ENCODE data around the gene CEACAM16. TPM values are rescaled to one million over a fixed set of nuclear protein-coding genes. Genes with fewer than 3 reads are reported as not detected.

The CEACAM16 gene
- total RNA-seq, 2 experiments from 2014 or later: not detected

DNA sequence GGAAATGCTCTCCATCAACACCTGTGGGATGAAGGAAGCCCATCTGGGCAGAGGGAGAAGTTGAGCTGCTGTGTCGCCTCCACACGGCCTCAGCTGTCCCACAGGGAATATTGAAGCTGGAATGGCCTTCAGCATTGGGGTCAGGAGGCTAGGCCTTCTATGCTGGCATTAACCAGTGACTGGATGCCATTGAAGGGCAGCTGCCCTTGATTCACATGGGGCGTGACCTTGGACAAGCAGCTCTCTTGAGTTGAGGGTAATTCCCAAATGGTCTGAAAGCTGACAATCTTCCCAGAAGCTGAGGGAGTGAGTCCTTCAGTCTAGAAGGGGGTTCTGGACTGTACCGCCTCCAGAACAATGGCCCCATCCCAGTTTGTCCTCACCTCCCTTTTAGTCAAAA lies 56.3 kb downstream of the CEACAM16 start:
- Mint-ChIP-seq H3K27me3 (no peaks in the 10 kb centered on the region), H3K27ac (peak overlapping the region; percentile 98), H3K9me3 (no peaks in the 10 kb centered on the region), H3K4me3 (peak overlapping the region; percentile 91), H3K36me3 (ENCODE audit: low read depth) (peaks cover 50% of the 10 kb centered on the region), H3K4me1 (ENCODE audit: low read depth) (peaks cover 51% of the 10 kb centered on the region)
- intact Hi-C loops (cut with micrococcal nuclease): no loop called here
- CTCF ChIA-PET: interaction anchor here (0.9 to 1.4 kb wide), 3 partner anchors 15 to 31 kb away, joined by 3 to 11 read pairs (median 8); no protein-coding TSS in a partner anchor
- TF ChIP-seq, protein P1, sequence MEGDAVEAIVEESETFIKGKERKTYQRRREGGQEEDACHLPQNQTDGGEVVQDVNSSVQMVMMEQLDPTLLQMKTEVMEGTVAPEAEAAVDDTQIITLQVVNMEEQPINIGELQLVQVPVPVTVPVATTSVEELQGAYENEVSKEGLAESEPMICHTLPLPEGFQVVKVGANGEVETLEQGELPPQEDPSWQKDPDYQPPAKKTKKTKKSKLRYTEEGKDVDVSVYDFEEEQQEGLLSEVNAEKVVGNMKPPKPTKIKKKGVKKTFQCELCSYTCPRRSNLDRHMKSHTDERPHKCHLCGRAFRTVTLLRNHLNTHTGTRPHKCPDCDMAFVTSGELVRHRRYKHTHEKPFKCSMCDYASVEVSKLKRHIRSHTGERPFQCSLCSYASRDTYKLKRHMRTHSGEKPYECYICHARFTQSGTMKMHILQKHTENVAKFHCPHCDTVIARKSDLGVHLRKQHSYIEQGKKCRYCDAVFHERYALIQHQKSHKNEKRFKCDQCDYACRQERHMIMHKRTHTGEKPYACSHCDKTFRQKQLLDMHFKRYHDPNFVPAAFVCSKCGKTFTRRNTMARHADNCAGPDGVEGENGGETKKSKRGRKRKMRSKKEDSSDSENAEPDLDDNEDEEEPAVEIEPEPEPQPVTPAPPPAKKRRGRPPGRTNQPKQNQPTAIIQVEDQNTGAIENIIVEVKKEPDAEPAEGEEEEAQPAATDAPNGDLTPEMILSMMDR (IDR thresholded peaks at IDR 0.05): no peak
- DNase-seq: no peak
- no peak for ATAC-seq
- POLR2A ChIA-PET: interaction anchor here (0.6 to 1.2 kb wide), 3 partner anchors 10 to 358 kb away, joined by 3 to 4 read pairs (median 3); no protein-coding TSS in a partner anchor

DNA sequence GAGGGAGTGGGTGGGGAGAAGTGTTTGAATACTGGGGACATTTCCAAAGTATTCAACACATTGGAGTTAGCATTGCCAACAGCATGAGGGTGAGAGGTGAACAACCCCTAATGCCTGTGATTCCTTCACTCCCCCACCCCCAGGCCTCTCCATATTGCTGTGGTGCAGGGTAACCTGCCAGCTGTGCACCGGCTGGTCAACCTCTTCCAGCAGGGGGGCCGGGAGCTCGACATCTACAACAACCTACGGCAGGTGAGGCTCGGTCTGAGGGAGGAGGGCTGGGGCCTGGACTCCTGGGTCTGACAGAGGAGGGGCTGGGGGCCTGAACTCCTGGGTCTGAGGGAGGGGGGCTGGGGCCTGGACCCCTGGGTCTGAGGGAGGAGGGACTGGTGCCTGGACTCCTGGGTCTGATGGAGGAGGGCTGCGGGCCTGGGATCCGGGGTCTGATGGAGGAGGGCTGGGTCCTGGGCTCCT lies 57.2 kb downstream of the CEACAM16 start:
- intact Hi-C loops (cut with micrococcal nuclease): no loop called here
- Mint-ChIP-seq H3K4me3 (no peak overlapping the region), H3K9me3 (no peaks in the 10 kb centered on the region), H3K4me1 (ENCODE audit: low read depth) (peaks cover 53% of the 10 kb centered on the region), H3K36me3 (ENCODE audit: low read depth) (peaks cover 50% of the 10 kb centered on the region), H3K27ac (peak overlapping the region; percentile 34), H3K27me3 (no peaks in the 10 kb centered on the region)
- no peak for ATAC-seq
- POLR2A ChIA-PET: interaction anchor here (1.2 kb wide), 1 partner anchor 12 kb away, joined by 3 read pairs; no protein-coding TSS in a partner anchor
- CTCF ChIA-PET: interaction anchor here (0.9 to 1.4 kb wide), 3 partner anchors 14 to 32 kb away, joined by 3 to 11 read pairs (median 8); no protein-coding TSS in a partner anchor
- no peak for DNase-seq
- TF ChIP-seq, protein P1 (IDR thresholded peaks at IDR 0.05): no peak

DNA sequence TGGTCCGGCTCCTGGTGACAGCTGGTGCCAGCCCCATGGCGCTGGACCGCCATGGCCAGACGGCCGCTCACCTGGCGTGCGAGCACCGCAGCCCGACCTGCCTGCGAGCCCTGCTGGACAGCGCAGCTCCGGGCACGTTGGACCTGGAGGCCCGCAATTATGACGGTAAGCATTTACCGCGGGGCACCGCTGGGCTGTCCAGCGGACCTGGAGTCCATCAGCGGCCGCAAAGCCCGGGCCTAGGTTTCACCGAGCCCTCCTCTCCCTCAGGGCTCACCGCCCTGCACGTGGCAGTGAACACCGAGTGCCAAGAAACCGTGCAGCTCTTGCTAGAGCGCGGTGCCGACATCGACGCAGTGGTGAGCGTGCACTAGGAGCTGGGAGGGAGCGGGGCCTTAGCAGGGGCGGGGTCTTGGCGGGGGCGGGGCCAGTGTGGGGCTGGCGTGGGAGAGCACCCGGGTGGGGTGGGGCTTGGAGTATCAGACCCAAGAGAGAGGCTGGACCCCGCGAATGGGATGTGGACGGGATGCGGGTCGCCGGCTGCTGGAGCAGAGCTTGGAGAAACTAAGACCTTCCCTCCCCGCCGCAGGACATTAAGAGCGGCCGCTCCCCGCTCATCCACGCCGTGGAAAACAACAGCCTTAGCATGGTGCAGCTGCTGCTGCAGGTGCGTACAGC lies 58.2 kb downstream of the CEACAM16 start:
- Mint-ChIP-seq H3K36me3 (ENCODE audit: low read depth) (peaks cover 41% of the 10 kb centered on the region), H3K27me3 (no peaks in the 10 kb centered on the region), H3K4me3 (no peak overlapping the region), H3K4me1 (ENCODE audit: low read depth) (peaks cover 44% of the 10 kb centered on the region), H3K9me3 (no peaks in the 10 kb centered on the region), H3K27ac (no peak overlapping the region)
- intact Hi-C loops (cut with micrococcal nuclease): no loop called here
- ChIA-PET POLR2A (no interaction called here), CTCF (interaction anchor here (0.6 to 1.3 kb wide), 5 partner anchors 13 to 87 kb away, joined by 3 to 6 read pairs (median 3); no protein-coding TSS in a partner anchor)
- TF ChIP-seq, protein P1 (IDR thresholded peaks at IDR 0.05): no peak
- DNase-seq (no peak), ATAC-seq (no peak)

DNA sequence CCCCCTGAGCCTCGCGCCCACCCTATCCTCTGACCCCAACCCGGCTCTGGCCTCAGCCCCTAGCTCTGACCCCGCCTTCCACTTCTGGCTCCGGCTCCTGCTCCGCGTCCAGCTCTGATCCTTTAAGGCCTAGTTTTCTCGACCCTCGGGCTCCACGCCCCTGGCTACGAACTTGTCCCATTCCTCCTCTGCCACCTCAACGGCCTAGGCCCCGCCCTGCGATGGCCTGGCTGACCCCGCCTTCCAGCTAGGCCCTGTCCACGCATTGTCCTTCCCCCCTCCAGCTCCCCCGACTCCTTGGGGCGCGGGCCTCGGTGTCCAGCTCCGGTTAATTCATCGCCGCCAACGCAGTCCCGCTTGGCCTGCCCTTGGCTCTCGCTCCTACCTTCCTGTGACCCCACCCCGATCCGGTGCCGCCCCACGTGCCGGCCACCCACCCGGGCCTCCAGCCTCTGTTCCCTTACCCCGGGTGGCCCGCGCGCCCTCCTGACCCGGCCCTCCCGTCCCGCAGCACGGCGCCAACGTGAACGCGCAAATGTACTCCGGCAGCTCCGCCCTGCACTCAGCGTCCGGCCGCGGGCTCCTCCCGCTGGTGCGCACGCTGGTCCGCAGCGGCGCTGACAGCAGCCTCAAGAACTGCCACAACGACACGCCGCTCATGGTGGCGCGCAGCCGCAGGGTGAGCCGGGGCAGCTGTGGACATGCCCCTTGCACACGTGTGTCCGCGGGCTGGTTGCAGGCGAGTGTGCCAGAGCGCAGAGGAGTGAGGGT lies 59.0 kb downstream of the CEACAM16 start:
- TF ChIP-seq, protein P1 (IDR thresholded peaks at IDR 0.05): no peak
- H3K4me3 Mint-ChIP-seq: no peak overlapping the region
- H3K27me3 Mint-ChIP-seq: no peaks in the 10 kb centered on the region
- ChIA-PET POLR2A (interaction anchor here (0.6 kb wide), 1 partner anchor 137 kb away, joined by 3 read pairs; no protein-coding TSS in a partner anchor), CTCF (interaction anchor here (0.6 to 1.3 kb wide), 4 partner anchors 12 to 86 kb away, joined by 3 to 6 read pairs (median 3); no protein-coding TSS in a partner anchor)
- no peak for ATAC-seq
- peak overlapping the region; percentile 25 for H3K27ac Mint-ChIP-seq
- no peaks in the 10 kb centered on the region for H3K9me3 Mint-ChIP-seq
- intact Hi-C loops (cut with micrococcal nuclease): no loop called here
- H3K4me1 Mint-ChIP-seq (ENCODE audit: low read depth): peaks cover 37% of the 10 kb centered on the region
- H3K36me3 Mint-ChIP-seq (ENCODE audit: low read depth): peaks cover 34% of the 10 kb centered on the region
- no peak for DNase-seq
